ENCODE data around the gene RFPL3. TPM values are rescaled to one million over a fixed set of nuclear protein-coding genes. Genes with fewer than 3 reads are reported as not detected.

Gene RFPL3
- total and polyA plus RNA-seq, 2 donors (not counting 3 experiments of a cell fraction or from before 2014, with no cell fraction given), result not detected

DNA sequence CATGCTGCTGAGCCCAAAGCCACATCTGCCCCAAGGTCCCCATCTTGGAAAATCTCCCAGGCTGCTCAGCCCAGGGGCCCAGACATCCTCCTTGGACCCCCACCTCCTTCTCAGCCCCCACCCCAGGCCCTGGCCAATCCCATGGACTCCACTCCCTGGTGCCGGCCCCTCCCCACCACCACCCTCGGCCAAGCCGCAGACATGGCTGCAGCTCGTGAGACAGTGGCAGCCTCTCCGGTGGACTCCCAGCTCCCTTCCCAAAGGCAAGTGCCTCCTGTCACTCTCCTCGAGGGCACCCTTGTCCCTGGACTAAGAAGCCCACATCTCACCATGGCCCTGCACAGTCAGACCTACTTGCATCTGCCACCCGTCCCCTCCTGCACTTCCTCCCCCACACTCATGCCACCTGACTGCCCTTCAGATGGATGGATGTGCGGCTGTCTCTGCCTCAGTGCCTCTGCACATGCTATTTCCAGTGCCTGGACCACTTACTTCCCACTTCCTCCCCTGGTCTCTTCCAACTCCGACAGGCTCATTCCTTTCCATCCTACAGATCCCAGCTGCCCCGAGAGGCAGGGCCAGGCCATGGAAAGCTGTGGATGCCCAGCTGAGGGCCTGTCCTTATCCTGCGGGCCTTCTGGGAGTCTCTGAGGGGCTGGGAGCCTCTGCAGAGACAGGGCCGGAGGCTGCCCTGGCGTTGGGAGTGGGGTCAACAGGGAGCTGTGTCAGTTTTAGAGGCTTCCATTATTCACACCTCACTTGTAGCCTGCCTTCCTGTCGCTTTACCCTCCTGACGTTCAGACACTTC is 25.5 kb upstream of the RFPL3 start:
- Histone ChIP-seq H3K27me3 (ENCODE audit: control insufficient read depth in 2 of 2, insufficient read depth in 2 of 2, low read length in 2 of 2) (no peaks in the 10 kb centered on the region), H3K9me1 (replicated peaks; ENCODE audit: control insufficient read depth, extremely low read depth, insufficient read depth, low read length) (no peaks in the 10 kb centered on the region), H3K4me3 (replicated peaks in 1 of 3; ENCODE audit: insufficient read depth in 1 of 3, low read depth in 1 of 3, low read length in 3 of 3) (no peak overlapping the region), H3K36me3 (ENCODE audit: control insufficient read depth in 2 of 2, extremely low read depth in 1 of 2, insufficient read depth in 2 of 2, low read length in 2 of 2) (no peaks in the 10 kb centered on the region), H3K9me3 (replicated peaks; ENCODE audit: control insufficient read depth, insufficient read depth, low read length) (no peaks in the 10 kb centered on the region), H3K9ac (replicated peaks; ENCODE audit: extremely low read depth, insufficient read depth, low read length) (peak overlapping the region; percentile 41), H2AFZ (ENCODE audit: low read depth, low read length) (no peak overlapping the region), H4K20me1 (replicated peaks; ENCODE audit: control insufficient read depth, extremely low read depth, insufficient read depth, low read length) (no peaks in the 10 kb centered on the region), H3K4me2 (ENCODE audit: insufficient read depth, low read length) (no peak overlapping the region), H3K27ac (ENCODE audit: insufficient read depth, low read depth, low read length) (peak overlapping the region; percentile 96), H3K79me2 (ENCODE audit: control insufficient read depth, insufficient read depth, low read length) (no peaks in the 10 kb centered on the region), H3K4me1 (ENCODE audit: control insufficient read depth, extremely low read depth, insufficient read depth, low read length) (peaks cover 20% of the 10 kb centered on the region)
- ChIA-PET CTCF (interaction anchor here (1.1 kb wide), 2 partner anchors 22 to 362 kb away, joined by 3 to 4 read pairs; no protein-coding TSS in a partner anchor), POLR2A (no interaction called here)
- dilution Hi-C loops (cut with MboI; ENCODE audit: extremely low pct_ligation_motif_present, low sequenced_read_pairs) (no loop called here), intact Hi-C loops (cut with micrococcal nuclease) (loop anchor here (1.0 kb wide), 1 partner anchor 22 kb away; no protein-coding TSS in a partner anchor)
- DNase-seq (ENCODE audit: low read depth, low spot score), result no peak
- no peak for FAIRE-seq
- no TSS peak for BruUV-seq (replicated peaks)
- no peak for TF ChIP-seq FOS (IDR thresholded peaks at IDR 0.05; ENCODE audit: borderline replicate concordance, insufficient read depth, low read length)
- no peak for TF ChIP-seq JUN (IDR thresholded peaks at IDR 0.05; ENCODE audit: borderline replicate concordance, insufficient read depth, insufficient read length, low read depth)
- TF ChIP-seq POLR2AphosphoS5 (IDR thresholded peaks at IDR 0.05; ENCODE audit: insufficient read depth, low read depth, low read length), result no peak
- TF ChIP-seq GATA2 (IDR thresholded peaks at IDR 0.05; ENCODE audit: insufficient read depth, insufficient read length, low read depth, low read length), result no peak
- no peak for TF ChIP-seq EZH2 (IDR thresholded peaks at IDR 0.05; ENCODE audit: borderline replicate concordance, low read depth, low read length, severe bottlenecking)
- TF ChIP-seq POLR2A (IDR thresholded peaks at IDR 0.05; ENCODE audit: low read depth, low read length), result no peak
- TF ChIP-seq, protein P1, sequence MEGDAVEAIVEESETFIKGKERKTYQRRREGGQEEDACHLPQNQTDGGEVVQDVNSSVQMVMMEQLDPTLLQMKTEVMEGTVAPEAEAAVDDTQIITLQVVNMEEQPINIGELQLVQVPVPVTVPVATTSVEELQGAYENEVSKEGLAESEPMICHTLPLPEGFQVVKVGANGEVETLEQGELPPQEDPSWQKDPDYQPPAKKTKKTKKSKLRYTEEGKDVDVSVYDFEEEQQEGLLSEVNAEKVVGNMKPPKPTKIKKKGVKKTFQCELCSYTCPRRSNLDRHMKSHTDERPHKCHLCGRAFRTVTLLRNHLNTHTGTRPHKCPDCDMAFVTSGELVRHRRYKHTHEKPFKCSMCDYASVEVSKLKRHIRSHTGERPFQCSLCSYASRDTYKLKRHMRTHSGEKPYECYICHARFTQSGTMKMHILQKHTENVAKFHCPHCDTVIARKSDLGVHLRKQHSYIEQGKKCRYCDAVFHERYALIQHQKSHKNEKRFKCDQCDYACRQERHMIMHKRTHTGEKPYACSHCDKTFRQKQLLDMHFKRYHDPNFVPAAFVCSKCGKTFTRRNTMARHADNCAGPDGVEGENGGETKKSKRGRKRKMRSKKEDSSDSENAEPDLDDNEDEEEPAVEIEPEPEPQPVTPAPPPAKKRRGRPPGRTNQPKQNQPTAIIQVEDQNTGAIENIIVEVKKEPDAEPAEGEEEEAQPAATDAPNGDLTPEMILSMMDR (IDR thresholded peaks at IDR 0.05; ENCODE audit: extremely low read depth in 1 of 2, insufficient read depth in 1 of 2, low read depth in 1 of 2, low read length in 2 of 2), result no peak
- TF ChIP-seq, protein P2, sequence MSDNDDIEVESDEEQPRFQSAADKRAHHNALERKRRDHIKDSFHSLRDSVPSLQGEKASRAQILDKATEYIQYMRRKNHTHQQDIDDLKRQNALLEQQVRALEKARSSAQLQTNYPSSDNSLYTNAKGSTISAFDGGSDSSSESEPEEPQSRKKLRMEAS (IDR thresholded peaks at IDR 0.05; ENCODE audit: insufficient read depth, insufficient read length), result no peak
- TF ChIP-seq MYC (IDR thresholded peaks at IDR 0.05; ENCODE audit: low read depth, low read length), result no peak

Measured in endothelial cell of umbilical vein (primary cell).